ENCODE measurements around the gene ARHGEF17. TPM values are rescaled to one million over a fixed set of nuclear protein-coding genes. Genes with fewer than 3 reads are reported as not detected.

The ARHGEF17 gene
- total RNA-seq, 4 donors from 2014 or later = 3.2 to 33.8 (median 17.4) TPM

DNA sequence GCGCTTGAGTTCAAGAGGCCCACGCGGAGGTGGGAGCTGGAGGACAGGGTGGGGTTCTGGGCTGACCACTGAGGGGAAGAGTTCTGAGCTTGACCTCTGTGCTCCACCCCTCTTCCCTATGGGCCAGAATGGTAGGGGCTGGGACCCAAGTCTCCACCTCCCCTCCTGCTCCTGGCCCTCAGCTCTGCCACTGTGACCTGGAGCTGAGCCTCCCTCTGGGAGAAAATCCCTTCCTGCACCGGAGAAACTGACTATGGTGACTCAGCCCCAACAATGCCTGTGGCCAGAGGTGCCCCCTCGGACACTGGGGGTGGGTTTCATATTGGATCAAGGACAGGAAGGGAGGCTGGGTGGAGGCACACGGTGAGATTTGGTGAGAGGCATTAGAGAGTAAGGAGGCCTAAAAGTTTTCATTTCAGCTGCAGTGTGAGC lies 91.1 kb downstream of the ARHGEF17 start:
- H3K4me1 ChIP-seq = no peaks in the 10 kb centered on the region
- H3K9me3 ChIP-seq = no peaks in the 10 kb centered on the region
- TF ChIP-seq, protein P1, sequence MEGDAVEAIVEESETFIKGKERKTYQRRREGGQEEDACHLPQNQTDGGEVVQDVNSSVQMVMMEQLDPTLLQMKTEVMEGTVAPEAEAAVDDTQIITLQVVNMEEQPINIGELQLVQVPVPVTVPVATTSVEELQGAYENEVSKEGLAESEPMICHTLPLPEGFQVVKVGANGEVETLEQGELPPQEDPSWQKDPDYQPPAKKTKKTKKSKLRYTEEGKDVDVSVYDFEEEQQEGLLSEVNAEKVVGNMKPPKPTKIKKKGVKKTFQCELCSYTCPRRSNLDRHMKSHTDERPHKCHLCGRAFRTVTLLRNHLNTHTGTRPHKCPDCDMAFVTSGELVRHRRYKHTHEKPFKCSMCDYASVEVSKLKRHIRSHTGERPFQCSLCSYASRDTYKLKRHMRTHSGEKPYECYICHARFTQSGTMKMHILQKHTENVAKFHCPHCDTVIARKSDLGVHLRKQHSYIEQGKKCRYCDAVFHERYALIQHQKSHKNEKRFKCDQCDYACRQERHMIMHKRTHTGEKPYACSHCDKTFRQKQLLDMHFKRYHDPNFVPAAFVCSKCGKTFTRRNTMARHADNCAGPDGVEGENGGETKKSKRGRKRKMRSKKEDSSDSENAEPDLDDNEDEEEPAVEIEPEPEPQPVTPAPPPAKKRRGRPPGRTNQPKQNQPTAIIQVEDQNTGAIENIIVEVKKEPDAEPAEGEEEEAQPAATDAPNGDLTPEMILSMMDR (IDR thresholded peaks at IDR 0.05) = no peak
- no peak for TF ChIP-seq POLR2A (IDR thresholded peaks at IDR 0.05)
- no peaks in the 10 kb centered on the region for H3K27me3 ChIP-seq
- no peak overlapping the region for H3K27ac ChIP-seq
- no peak overlapping the region for H3K4me3 ChIP-seq
- no peaks in the 10 kb centered on the region for H3K36me3 ChIP-seq
- no peak for DNase-seq

DNA sequence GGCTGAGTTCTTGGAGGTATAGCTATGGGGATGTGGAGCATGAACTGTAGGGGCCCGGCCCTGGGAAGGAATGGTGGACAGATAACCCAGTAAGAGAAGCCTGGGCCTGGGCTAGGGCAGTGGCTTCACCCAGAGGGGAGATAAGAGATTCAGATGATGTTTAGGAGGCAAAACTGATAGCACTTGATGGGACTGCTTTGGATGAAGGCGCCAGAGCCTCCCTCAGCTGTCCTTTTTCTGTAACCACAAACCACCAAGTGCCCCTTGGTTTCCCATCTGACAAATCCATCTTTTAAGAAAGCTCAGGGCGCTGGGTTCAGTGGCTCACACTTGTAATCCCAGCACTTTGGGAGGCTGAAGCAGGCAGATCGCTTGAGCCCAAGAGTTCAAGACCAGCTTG lies 91.6 kb downstream of the ARHGEF17 start:
- H3K4me3 ChIP-seq = no peak overlapping the region
- H3K36me3 ChIP-seq = no peaks in the 10 kb centered on the region
- H3K9me3 ChIP-seq = no peaks in the 10 kb centered on the region
- no peak overlapping the region for H3K27ac ChIP-seq
- DNase-seq = peak in 1 of 3 donors; percentile 35
- H3K4me1 ChIP-seq = no peaks in the 10 kb centered on the region
- no peaks in the 10 kb centered on the region for H3K27me3 ChIP-seq
- TF ChIP-seq, protein P1 (IDR thresholded peaks at IDR 0.05) = no peak
- no peak for TF ChIP-seq POLR2A (IDR thresholded peaks at IDR 0.05)

DNA sequence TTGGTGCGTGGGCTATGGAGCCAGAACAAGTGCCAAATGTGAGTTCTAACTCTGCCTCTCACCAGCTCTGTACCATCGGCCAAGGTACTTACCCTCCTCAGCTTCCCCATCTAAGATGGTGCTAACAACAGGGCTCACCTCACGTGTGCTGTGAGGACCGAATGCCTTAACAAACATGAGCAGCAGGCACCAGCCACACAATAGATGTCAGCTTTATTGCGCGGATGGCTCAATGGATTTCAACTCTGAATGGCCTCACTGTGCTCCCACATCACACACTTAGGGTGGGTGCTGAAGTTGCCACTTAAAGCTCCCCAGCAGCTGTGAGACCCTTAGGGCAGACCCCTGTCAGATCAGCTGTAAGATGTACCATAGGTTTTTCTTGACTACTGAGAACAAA lies 92.2 kb downstream of the ARHGEF17 start:
- Histone ChIP-seq H3K9me3 (no peaks in the 10 kb centered on the region), H3K36me3 (peaks cover 0 to 2% (median 0%) of the 10 kb centered on the region in 3 donors), H3K4me3 (no peak overlapping the region), H3K4me1 (no peaks in the 10 kb centered on the region), H3K27ac (no peak overlapping the region), H3K27me3 (no peaks in the 10 kb centered on the region)
- DNase-seq = no peak
- TF ChIP-seq POLR2A (IDR thresholded peaks at IDR 0.05) = no peak
- TF ChIP-seq, protein P1 (IDR thresholded peaks at IDR 0.05) = no peak

DNA sequence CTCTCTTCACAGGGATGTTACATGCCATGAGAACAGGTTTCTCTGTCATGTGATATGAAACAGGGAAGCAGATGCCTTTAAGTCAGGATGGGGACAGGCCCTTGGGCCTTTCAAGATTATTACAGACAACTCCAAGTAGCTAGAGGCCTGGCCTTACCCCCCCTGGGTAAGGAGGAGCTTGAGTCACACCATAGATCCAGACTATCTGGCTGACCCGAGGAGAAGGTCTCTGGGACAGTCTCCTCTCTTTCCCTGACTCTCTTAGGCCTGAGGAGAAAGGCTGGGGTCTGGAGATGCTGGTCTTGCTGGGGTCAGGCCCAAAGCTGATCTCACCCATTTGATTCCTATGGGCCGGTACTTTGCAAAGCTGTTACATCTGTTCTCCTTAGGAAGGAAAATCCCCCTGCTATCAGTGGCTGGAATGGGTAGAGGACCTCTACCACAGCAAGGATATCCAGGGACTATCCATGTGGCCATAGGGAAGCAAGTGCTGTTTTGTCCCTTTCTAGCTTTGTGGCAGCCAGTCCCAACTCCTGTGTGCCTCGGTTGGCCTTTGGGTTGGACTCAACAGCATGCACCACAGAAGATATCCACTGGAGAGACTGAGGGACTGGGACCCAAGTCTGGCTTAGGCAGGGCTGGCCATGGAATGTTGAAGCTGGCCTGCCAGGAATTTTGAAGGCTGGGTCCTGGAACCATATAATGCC lies 93.3 kb downstream of the ARHGEF17 start:
- no peaks in the 10 kb centered on the region for H3K27me3 ChIP-seq
- peaks cover 0 to 12% (median 0%) of the 10 kb centered on the region in 3 donors for H3K36me3 ChIP-seq
- TF ChIP-seq POLR2A (IDR thresholded peaks at IDR 0.05) = no peak
- TF ChIP-seq, protein P1 (IDR thresholded peaks at IDR 0.05) = no peak
- H3K27ac ChIP-seq = no peak overlapping the region
- no peaks in the 10 kb centered on the region for H3K4me1 ChIP-seq
- DNase-seq = no peak
- no peak overlapping the region for H3K4me3 ChIP-seq
- no peaks in the 10 kb centered on the region for H3K9me3 ChIP-seq

DNA sequence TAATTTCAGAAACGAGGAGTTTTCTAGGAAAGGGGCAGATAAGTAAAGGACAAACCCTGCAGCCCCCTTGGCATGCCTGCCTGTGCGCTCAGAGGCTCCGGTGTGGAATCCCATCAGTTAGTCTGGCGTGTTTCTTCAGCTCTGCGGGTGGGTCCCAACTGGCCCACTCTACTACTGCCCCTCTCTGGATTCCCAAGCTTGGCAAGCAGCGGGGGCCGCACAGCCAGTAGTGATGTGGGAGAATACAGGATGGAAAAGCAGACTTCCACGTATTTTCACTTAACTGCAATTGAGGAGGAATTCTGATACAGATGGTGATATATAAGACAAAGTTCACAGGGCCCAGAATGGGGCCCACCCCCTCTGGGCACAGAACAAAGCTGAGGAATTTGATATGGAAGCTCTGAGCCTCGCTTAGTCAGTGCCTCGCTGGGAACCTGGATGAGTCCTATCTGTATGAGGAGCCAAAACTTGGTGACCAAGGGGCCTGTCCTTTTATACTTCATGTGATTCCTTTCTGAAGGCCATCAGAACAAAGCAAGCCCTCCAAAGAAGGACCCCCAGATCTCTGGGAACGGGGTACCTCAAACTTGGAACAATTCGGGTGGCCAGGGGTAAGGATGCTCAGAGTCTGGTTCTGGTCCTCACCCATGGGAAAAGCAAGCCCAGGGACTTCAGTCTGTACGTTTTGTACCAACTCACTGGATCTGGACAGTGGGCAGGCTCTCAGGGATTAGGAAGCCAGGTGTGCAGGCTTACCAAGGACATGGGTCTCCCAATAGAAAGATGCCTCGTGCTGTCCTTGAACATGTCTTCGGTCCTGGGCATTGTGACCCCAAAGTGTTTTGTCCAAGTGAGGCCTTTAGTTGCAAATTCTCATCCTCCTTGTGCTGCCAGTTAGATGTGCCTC lies 94.1 kb downstream of the ARHGEF17 start:
- peaks cover 0 to 20% (median 0%) of the 10 kb centered on the region in 3 donors for H3K36me3 ChIP-seq
- DNase-seq = no peak
- no peaks in the 10 kb centered on the region for H3K9me3 ChIP-seq
- H3K4me1 ChIP-seq = no peaks in the 10 kb centered on the region
- H3K27me3 ChIP-seq = no peaks in the 10 kb centered on the region
- no peak overlapping the region for H3K4me3 ChIP-seq
- H3K27ac ChIP-seq = no peak overlapping the region
- no peak for TF ChIP-seq POLR2A (IDR thresholded peaks at IDR 0.05)
- TF ChIP-seq, protein P1 (IDR thresholded peaks at IDR 0.05) = no peak

Data from Peyer's patch (tissue), 4 donors.